Gastrocnemius medialis (tissue), 4 donors: ENCODE results near the gene NOL4L.

Experiments used
- POLR2A ChIP-seq, 2 donors: fragments of 450-650 bp; IDR thresholded peaks; one replicate each; pipeline ENCODE4 v1.6.1; 2017; ENCODE audit warnings: antibody characterized with exemption in 2 of 2, mild to moderate bottlenecking in 2 of 2, moderate library complexity in 2 of 2
- TF ChIP-seq, protein P1 (sequence below), 5 experiments: fragments of 450-650 bp in 3 of 5; fragments of 200-600 bp in 2 of 5; sonication (generic) in 2 of 5; IDR thresholded peaks in 4 of 5; conservative IDR thresholded peaks in 1 of 5; 1 replicate in 4 of 5; 2 replicates in 1 of 5; pipeline ENCODE4 v1.5.1; 2016 to 2019; ENCODE audit warnings: antibody characterized with exemption in 5 of 5, mild to moderate bottlenecking in 3 of 5, moderate library complexity in 3 of 5

DNA sequence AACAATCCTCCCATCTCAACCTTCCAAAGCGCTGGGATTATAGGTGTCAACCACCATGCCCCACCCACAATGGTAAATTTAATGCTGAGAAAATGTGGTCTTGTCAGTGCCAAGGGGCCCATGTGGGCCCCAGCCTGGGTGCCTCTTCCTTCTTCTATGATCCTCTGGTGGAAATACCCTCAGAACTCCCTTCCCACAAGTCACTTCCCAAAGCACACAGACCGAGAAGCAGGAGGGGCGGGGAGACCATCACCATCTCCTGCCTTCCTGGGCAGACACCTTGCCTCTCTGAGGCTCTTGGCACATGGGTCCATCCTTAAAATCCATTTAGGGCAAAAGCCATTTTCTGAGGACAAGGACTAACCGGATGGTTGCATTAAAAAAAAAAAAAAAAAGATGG, 59.0 kb downstream of the NOL4L start:
- no peak for TF ChIP-seq POLR2A (IDR thresholded peaks at IDR 0.05)
- TF ChIP-seq, protein P1, sequence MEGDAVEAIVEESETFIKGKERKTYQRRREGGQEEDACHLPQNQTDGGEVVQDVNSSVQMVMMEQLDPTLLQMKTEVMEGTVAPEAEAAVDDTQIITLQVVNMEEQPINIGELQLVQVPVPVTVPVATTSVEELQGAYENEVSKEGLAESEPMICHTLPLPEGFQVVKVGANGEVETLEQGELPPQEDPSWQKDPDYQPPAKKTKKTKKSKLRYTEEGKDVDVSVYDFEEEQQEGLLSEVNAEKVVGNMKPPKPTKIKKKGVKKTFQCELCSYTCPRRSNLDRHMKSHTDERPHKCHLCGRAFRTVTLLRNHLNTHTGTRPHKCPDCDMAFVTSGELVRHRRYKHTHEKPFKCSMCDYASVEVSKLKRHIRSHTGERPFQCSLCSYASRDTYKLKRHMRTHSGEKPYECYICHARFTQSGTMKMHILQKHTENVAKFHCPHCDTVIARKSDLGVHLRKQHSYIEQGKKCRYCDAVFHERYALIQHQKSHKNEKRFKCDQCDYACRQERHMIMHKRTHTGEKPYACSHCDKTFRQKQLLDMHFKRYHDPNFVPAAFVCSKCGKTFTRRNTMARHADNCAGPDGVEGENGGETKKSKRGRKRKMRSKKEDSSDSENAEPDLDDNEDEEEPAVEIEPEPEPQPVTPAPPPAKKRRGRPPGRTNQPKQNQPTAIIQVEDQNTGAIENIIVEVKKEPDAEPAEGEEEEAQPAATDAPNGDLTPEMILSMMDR (IDR thresholded peaks at IDR 0.05 in 4 of 5, conservative IDR thresholded peaks at IDR 0.05 in 1 of 5), result no peak
